ENCODE results near the gene EIF6. TPM values are rescaled to one million over a fixed set of nuclear protein-coding genes. Genes with fewer than 3 reads are reported as not detected.

Gene EIF6
- total and polyA plus RNA-seq, 2 donors (not counting 3 experiments of a cell fraction or from before 2014, with no cell fraction given): 153 to 286 TPM

DNA sequence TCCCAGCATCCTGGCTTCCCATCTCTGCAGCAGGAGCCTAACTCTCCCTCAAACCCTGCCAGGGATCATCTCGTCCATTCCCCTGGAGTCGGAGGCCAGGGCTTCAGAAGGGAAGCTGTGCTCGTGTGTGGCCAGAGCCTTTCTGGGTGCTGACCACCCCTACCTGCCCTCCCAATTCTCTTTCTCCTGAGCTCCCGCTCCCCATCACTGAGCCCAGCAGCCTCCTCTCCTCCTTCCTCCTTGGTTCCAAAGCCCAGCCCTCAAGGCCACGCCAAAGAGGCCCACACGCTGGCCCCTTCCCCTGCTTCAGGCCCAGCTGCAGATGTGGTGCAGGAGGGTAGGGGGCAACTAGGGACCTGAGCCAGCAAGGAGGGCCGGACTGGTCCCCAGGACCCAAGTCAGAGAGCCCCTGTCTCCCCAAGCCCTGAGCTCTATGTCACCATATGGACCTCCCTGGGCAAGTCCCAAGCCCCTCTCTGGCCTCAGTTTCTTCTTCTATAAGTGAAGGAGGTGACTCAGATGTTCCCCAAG is 6.4 kb upstream of the EIF6 start:
- Histone ChIP-seq H3K4me1 (ENCODE audit: control insufficient read depth, extremely low read depth, insufficient read depth, low read length) (peaks cover under 1% of the 10 kb centered on the region), H3K36me3 (ENCODE audit: control insufficient read depth in 2 of 2, extremely low read depth in 1 of 2, insufficient read depth in 2 of 2, low read length in 2 of 2) (no peaks in the 10 kb centered on the region), H3K27ac (ENCODE audit: insufficient read depth, low read depth, low read length) (no peak overlapping the region), H3K27me3 (ENCODE audit: control insufficient read depth in 2 of 2, insufficient read depth in 2 of 2, low read length in 2 of 2) (peaks cover 0 to 2% of the 10 kb centered on the region in 2 experiments), H3K9me3 (replicated peaks; ENCODE audit: control insufficient read depth, insufficient read depth, low read length) (no peaks in the 10 kb centered on the region), H3K9me1 (replicated peaks; ENCODE audit: control insufficient read depth, extremely low read depth, insufficient read depth, low read length) (no peaks in the 10 kb centered on the region), H3K9ac (replicated peaks; ENCODE audit: extremely low read depth, insufficient read depth, low read length) (no peak overlapping the region), H3K4me2 (ENCODE audit: insufficient read depth, low read length) (no peak overlapping the region), H4K20me1 (replicated peaks; ENCODE audit: control insufficient read depth, extremely low read depth, insufficient read depth, low read length) (no peaks in the 10 kb centered on the region), H2AFZ (ENCODE audit: low read depth, low read length) (no peak overlapping the region), H3K79me2 (ENCODE audit: control insufficient read depth, insufficient read depth, low read length) (no peaks in the 10 kb centered on the region), H3K4me3 (replicated peaks in 1 of 3; ENCODE audit: insufficient read depth in 1 of 3, low read depth in 1 of 3, low read length in 3 of 3) (no peak overlapping the region)
- intact Hi-C loops (cut with micrococcal nuclease): no loop called here
- DNase-seq (ENCODE audit: low read depth, low spot score): no peak
- TF ChIP-seq GATA2 (IDR thresholded peaks at IDR 0.05; ENCODE audit: insufficient read depth, insufficient read length, low read depth, low read length) (no peak), JUN (IDR thresholded peaks at IDR 0.05; ENCODE audit: borderline replicate concordance, insufficient read depth, insufficient read length, low read depth) (no peak), POLR2AphosphoS5 (IDR thresholded peaks at IDR 0.05; ENCODE audit: insufficient read depth, low read depth, low read length) (no peak), MYC (IDR thresholded peaks at IDR 0.05; ENCODE audit: low read depth, low read length) (no peak), POLR2A (IDR thresholded peaks at IDR 0.05; ENCODE audit: low read depth, low read length) (no peak), FOS (IDR thresholded peaks at IDR 0.05; ENCODE audit: borderline replicate concordance, insufficient read depth, low read length) (no peak), EZH2 (IDR thresholded peaks at IDR 0.05; ENCODE audit: borderline replicate concordance, low read depth, low read length, severe bottlenecking) (no peak)
- TF ChIP-seq, protein P1, sequence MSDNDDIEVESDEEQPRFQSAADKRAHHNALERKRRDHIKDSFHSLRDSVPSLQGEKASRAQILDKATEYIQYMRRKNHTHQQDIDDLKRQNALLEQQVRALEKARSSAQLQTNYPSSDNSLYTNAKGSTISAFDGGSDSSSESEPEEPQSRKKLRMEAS (IDR thresholded peaks at IDR 0.05; ENCODE audit: insufficient read depth, insufficient read length): no peak
- TF ChIP-seq, protein P2, sequence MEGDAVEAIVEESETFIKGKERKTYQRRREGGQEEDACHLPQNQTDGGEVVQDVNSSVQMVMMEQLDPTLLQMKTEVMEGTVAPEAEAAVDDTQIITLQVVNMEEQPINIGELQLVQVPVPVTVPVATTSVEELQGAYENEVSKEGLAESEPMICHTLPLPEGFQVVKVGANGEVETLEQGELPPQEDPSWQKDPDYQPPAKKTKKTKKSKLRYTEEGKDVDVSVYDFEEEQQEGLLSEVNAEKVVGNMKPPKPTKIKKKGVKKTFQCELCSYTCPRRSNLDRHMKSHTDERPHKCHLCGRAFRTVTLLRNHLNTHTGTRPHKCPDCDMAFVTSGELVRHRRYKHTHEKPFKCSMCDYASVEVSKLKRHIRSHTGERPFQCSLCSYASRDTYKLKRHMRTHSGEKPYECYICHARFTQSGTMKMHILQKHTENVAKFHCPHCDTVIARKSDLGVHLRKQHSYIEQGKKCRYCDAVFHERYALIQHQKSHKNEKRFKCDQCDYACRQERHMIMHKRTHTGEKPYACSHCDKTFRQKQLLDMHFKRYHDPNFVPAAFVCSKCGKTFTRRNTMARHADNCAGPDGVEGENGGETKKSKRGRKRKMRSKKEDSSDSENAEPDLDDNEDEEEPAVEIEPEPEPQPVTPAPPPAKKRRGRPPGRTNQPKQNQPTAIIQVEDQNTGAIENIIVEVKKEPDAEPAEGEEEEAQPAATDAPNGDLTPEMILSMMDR (IDR thresholded peaks at IDR 0.05; ENCODE audit: extremely low read depth in 1 of 2, insufficient read depth in 1 of 2, low read depth in 1 of 2, low read length in 2 of 2): no peak
- CTCF ChIA-PET: interaction anchor here (1.4 to 4.9 kb wide), 2 partner anchors 9 to 12 kb away, joined by 4 to 24 read pairs; no protein-coding TSS in a partner anchor
- no peak for FAIRE-seq
- POLR2A ChIA-PET: no interaction called here
- BruUV-seq (replicated peaks): no TSS peak
- dilution Hi-C loops (cut with MboI; ENCODE audit: extremely low pct_ligation_motif_present, low sequenced_read_pairs): no loop called here

Measured in endothelial cell of umbilical vein (primary cell).